Medulla oblongata (tissue), 1 donor: ENCODE data around the gene AVP.
A peak's percentile ranks its signal among the peaks of the same experiment; 100 is the strongest.
"Not testable (repeated sequence)": the region's sequence is repeated elsewhere in the genome, so short reads cannot be mapped to it uniquely, and the experiment has no call there.

Experiments used
- DNase-seq: peaks from one replicate; pipeline ENCODE4 v3.0.0-alpha.2; 2015; ENCODE audit errors: extremely low spot score

Gene AVP

GRCh38 chr20:3082955-3083952 lies 1.3 kb downstream of the AVP start:
- DNase-seq, result no peak

DNA sequence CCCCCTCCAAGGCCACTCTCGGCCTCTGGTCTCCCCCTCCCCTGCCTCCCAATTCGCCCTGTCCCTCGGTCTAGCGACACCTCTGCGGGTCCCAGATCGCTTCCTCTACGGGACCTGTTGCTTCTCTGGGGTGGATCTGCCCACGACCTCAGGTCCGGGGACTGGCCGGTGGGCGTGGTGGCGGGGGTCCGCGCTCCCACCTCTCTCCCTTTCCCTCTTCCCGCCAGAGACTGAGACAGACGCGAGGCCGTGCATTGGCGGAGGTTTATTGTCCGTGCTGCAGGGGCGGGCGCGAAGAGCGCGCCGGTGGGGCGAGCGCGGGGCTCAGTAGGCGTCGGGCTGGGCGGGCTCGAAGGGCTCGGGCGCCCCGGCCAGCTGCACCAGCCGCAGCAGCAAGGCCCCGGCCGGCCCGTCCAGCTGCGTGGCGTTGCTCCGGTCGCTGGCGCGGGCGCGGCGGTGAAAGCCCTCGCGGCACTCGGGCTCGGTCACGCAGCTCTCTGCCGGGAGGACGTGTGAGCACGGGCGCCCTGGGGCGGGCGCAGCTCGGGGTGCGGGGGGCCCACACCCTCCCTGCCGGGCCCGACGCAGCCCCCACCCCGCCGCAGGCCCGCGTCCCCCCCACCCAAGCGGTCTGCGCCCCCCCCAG lies 2.1 kb downstream of the AVP start:
- DNase-seq, result no peak

DNA sequence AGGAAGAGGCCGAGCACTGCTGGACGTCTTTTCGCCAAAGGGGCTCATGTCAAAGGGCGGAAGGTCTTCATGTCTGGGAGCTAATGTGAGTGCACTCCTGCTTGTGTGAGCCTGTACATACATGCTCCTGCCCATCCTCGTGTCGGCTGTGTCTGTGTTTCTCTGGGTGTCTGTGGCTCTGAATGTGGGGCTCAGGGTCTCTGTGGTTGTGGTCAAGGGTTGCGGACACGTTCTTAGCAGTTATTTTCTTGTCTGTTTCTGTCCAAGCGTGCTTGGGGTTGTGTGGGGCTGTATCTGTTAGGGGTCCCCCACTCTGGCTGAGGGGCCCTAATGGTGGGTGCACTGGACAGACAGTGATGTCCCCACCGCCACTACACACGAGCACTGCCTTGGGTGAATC lies 2.9 kb downstream of the AVP start:
- no peak for DNase-seq

DNA sequence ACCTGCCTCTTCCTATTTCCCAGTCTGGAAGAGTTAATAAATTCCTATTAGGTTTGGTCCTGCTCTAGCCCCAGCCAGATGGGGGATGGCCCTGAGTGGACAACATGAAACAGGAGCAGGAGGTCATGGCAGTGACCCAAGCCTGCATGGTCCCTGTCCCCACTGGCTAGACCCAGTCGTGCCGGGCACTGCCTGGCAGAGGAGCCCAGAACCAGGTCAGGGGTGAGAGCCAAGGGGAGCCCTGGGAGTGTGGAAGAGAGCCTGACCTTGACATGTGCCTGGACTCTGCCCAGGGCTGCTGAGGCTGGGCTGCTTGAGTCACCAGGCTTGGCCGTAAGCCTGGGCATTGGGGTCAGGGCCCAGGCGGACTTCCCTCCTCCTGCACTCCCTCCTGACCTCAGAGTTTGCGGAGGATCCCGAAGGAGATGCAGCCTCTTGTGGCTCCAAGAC lies 3.6 kb downstream of the AVP start:
- peak; percentile 36 for DNase-seq

GRCh38 chr20:3077618-3078134 lies 6.8 kb downstream of the AVP start:
- DNase-seq, result no peak

- not testable (repeated sequence) for DNase-seq
Observed at GRCh38 chr20:3075315-3075714, 9.2 kb downstream of the AVP start.

DNA sequence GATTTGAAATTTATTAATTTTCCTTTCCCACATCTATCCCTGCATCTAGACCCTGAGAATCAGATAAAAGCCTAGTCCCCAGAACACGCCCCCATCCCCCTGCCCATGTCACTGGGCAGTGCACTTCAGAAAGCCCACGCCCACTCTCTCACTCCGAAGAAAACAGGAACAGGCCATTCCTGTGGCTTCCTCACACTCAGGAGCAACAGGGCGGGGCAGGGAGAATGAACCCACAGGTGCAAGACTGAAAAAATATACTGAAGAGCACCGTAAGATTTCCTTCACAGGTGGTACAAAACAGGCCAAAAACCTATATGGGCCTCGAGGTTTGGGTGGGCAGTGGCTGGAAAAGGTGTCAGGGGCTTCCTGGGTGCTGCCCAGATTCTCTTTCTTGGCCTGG lies 9.7 kb downstream of the AVP start:
- DNase-seq, result no peak

- not testable (repeated sequence) for DNase-seq
Observed at GRCh38 chr20:3073251-3073643, 11.3 kb downstream of the AVP start.

- DNase-seq, result no peak
Observed at GRCh38 chr20:3072530-3073250, 11.8 kb downstream of the AVP start.

GRCh38 chr20:3071610-3072529 lies 12.7 kb downstream of the AVP start, which contains the start of gene OXT:
TSS of gene OXT (plus strand) at chr20:3071620. CDS start at chr20:3071656, 36 bp downstream.
- no peak for DNase-seq

- no peak for DNase-seq
Observed at GRCh38 chr20:3071266-3071609, 13.3 kb downstream of the AVP start.

GRCh38 chr20:3070725-3071124 lies 13.8 kb downstream of the AVP start:
- DNase-seq, result no peak

- no peak for DNase-seq
Observed at GRCh38 chr20:3068986-3069900, 15.3 kb downstream of the AVP start.

DNA sequence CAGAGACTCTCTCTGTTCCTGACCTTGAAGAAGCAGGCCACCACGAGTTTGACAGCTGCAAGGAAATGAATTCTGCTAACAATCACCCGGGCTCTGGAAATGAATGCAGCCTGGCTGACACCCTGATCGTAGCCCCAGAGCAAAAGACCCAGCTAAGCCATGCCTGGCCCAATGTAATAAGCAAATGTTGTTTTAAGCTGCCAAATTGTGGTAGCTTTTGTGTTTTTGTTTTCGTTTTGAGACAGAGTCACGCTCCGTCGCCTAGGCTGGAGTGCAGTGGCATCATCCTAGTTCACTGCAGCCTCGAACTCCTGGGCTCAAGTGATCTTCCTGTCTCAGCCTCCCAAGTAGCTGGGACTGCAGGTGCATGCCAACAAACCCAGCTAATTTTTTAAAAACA lies 16.4 kb downstream of the AVP start:
- peak; percentile 35 for DNase-seq

DNA sequence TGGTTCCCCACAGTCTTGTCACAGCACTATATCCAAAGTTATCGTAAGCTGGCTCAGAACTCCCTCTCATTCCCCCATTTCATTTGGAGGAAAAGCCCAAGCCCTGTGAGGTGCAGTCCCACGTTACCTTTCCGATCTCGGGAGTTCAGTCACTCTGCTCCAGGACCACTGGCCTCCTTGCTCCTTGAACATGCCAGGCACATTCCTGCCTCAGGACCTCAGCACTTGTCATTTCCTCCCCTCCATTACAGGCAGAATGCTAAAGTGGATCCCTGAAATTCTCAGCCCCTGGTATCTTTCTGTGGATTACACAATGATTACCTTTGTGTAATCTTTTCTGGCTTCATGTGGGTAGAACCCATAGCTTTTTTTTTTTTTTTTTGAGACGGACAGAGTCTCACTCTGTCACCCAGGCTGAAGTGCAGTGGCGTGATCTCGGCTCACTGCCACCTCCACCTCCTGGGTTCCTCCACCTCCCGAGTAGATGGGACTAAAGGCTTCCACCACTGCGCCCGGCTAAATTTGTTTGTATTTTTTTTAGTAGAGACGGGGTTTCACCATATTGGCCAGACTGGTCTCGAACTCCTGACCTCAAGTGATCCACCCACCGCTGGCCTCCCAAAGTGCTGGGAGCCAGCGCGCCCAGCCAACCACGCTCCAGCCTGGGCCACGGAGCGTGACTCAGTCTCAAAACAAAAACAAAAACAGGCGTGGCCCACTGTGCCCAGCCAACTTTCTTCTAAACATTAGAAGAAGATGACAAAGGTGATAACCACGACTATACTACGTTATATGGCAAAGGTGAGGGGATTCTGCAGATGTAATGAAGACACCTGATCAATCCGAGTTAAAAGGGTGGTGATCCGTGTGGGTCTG lies 17.1 kb downstream of the AVP start:
- no peak for DNase-seq

- DNase-seq, result not testable (repeated sequence)
Observed at GRCh38 chr20:3064119-3064518, 20.4 kb downstream of the AVP start.

- no peak for DNase-seq
Observed at GRCh38 chr20:3059489-3059888, 25.0 kb downstream of the AVP start.

DNA sequence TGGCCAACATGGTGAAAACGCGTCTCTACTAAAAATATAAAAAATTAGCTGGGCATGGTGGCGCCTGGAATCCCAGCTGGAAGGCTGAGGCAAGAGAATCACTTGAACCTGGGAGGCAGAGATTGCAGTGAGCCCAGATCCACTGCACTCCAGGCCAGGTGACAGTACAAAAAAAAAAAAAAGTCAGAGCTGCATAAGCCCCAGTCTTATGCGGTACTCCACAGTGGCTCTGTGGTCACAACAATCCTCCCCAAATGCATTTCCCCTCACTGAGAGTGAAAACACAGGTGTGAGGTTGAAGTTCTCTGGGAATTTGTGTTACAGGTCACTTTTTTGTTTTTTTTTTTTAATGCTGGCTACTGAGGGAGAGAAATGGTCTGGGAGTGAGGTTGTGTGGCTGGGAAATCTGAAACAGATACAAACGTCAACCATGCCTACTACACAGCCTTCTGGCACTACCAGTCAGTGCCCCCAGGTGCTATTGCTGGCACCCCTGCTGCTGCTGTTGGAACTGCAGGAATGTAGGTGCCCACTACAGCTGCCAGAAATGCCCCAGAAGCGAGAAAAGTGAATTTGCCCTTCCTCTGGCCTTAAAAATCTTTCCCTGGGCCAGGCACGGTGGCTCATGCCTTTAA lies 33.0 kb downstream of the AVP start:
- DNase-seq, result no peak
